Peyer's patch (tissue), 4 donors: ENCODE measurements around the gene MAML2.

ENCODE experiments used
- CTCF ChIP-seq, 6 experiments: fragments of 450-650 bp in 4 of 6; fragments of 200-600 bp in 2 of 6; sonication (generic) in 1 of 6; IDR thresholded peaks; one replicate each; pipeline ENCODE4 v1.5.1; 2017 to 2019; ENCODE audit warnings: antibody characterized with exemption in 6 of 6, mild to moderate bottlenecking in 3 of 6, moderate library complexity in 1 of 6
- POLR2A ChIP-seq, 2 donors: fragments of 450-650 bp; IDR thresholded peaks; one replicate each; pipeline ENCODE4 v1.5.1; 2017; ENCODE audit warnings: antibody characterized with exemption in 2 of 2, mild to moderate bottlenecking in 2 of 2, moderate library complexity in 2 of 2

DNA sequence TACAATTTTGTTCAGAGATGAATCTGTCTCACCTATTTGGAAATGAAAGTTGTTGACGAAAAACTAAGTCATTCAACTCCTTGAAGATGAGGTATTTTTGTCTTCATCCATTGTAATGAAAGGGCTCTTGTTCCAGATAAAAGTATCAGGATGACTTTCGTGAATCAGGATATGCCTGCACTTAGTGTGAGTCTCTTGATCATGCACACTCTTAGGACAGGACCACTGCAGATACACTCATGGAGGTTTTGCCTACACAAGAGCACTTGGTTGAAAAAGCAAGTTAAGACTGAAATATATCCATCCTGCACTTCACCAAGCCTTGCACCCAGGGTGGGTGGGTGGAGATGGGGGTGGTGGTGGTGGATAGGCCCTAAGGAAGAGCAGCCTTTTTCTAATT is 298.2 kb downstream of the MAML2 start:
- no peak for TF ChIP-seq CTCF (IDR thresholded peaks at IDR 0.05)
- TF ChIP-seq POLR2A (IDR thresholded peaks at IDR 0.05): no peak
